Ascending aorta (tissue), 2 donors: ENCODE data around the gene IDI2. TPM values are rescaled to one million over a fixed set of nuclear protein-coding genes. Genes with fewer than 3 reads are reported as not detected.

Experiments
- DNase-seq, 2 donors: peaks; one replicate each; pipeline ENCODE4 v3.0.0-alpha.2; 2019; ENCODE audit warnings: low spot score in 2 of 2
- H3K27ac ChIP-seq, 2 donors: fragments of 200-600 bp; sonication (generic); one replicate each; pipeline ENCODE4 v1.5.1; 2016 to 2017; ENCODE audit warnings: mild to moderate bottlenecking in 1 of 2
- H3K27me3 ChIP-seq: fragments of 200-600 bp; sonication (generic); one replicate; pipeline ENCODE4 v1.5.1; 2017
- H3K36me3 ChIP-seq, 2 donors: fragments of 200-600 bp; sonication (generic); one replicate each; pipeline ENCODE4 v1.5.1; 2016
- H3K4me1 ChIP-seq, 2 donors: fragments of 200-600 bp; sonication (generic); one replicate each; pipeline ENCODE4 v1.5.1; 2016 to 2017; ENCODE audit warnings: mild to moderate bottlenecking in 1 of 2
- H3K4me3 ChIP-seq, 2 donors: fragments of 200-600 bp; sonication (generic); one replicate each; pipeline ENCODE4 v1.5.1; 2016 to 2017; ENCODE audit warnings: mild to moderate bottlenecking in 1 of 2
- H3K9me3 ChIP-seq, 2 donors: fragments of 200-600 bp; sonication (generic); one replicate each; pipeline ENCODE4 v1.5.1; 2016
- CTCF ChIP-seq, 3 experiments: fragments of 200-600 bp in 2 of 3; fragments of 450-650 bp in 1 of 3; sonication (generic) in 2 of 3; IDR thresholded peaks; one replicate each; pipeline ENCODE4 v1.5.1; 2016 to 2019; ENCODE audit warnings: antibody characterized with exemption in 3 of 3, mild to moderate bottlenecking in 1 of 3, moderate library complexity in 1 of 3
- intact Hi-C: fragments of 100-400 bp; cut with DNase I; formaldehyde crosslinking; loops from one replicate; pipeline ENCODE4 v1.15.1; 2023
- total RNA-seq: library from RNA; depleted of rRNA; stranded (reverse); fragments of >200 nt; gene quantifications from one replicate; pipeline ENCODE4 v1.1.0, GENCODE V29; 2016

The IDI2 gene
- total RNA-seq, 1 donor from 2014 or later, result not detected

GRCh38 chr10:990808-991207 lies 34.9 kb downstream of the IDI2 start:
- intact Hi-C loops, result no loop called here

DNA sequence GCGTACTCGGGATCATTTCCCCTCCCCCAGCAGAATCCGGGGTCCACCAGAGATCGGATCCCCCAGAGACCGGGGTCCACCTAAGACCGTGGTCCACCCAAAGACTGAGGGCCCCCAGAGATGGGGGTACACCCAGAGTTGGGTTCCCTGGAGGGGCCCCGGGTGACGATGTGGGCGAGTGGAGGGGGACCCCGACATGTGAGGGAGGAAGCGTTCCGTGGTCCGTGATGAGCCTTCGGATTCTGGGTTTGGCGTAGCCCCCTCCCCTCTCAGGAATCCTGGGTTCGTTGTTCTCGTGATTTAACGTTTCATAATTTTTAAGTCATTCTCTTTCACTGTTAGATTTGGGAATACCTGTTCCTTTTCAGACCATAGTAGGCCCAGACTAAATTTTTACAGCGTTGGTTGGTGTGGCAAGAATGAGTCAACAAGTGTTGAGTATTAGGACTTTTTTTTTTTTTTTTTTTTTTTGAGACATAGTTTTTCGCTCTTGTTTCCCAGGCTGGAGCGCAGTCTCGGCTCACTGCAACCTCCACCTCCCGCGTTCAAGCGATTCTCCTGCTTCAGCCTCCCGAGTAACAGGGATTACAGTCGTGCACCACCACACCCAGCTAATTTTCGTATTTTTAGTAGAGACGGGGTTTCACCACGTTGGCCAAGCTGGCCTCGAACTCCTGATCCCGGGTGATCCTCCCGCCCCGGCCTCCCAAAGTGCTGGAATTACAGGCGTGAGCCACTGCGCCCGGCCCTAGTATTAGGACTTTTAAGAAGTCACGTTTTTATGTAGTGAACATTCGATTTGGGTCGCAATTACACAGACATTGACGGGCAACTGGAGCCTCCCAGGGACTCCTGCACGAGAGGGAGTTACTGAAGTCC lies 36.8 kb downstream of the IDI2 start:
- H3K9me3 ChIP-seq, result no peaks in the 10 kb centered on the region
- peaks cover 8 to 17% of the 10 kb centered on the region in 2 donors for H3K4me1 ChIP-seq
- TF ChIP-seq CTCF (IDR thresholded peaks at IDR 0.05), result no peak
- DNase-seq, result no peak
- intact Hi-C loops, result loop anchor here (1.0 to 2.0 kb wide), 3 partner anchors 58 to 68 kb away; partner anchors contain the start of genes IDI1, LARP4B and WDR37
- peaks cover 7 to 16% of the 10 kb centered on the region in 2 donors for H3K36me3 ChIP-seq
- no peaks in the 10 kb centered on the region for H3K27me3 ChIP-seq
- peak overlapping the region; percentile 88 to 94 for H3K4me3 ChIP-seq
- H3K27ac ChIP-seq, result peak overlapping the region; percentile 86 to 94

More at GRCh38 chr10:990808-991207, 34.9 kb downstream of the IDI2 start:
- Histone ChIP-seq H3K27me3 (no peaks in the 10 kb centered on the region), H3K9me3 (no peaks in the 10 kb centered on the region), H3K4me1 (peaks cover 8 to 17% of the 10 kb centered on the region in 2 donors), H3K4me3 (no peak overlapping the region), H3K27ac (no peak overlapping the region), H3K36me3 (peaks cover 24 to 34% of the 10 kb centered on the region in 2 donors)
- DNase-seq, result no peak
- no peak for TF ChIP-seq CTCF (IDR thresholded peaks at IDR 0.05)

DNA sequence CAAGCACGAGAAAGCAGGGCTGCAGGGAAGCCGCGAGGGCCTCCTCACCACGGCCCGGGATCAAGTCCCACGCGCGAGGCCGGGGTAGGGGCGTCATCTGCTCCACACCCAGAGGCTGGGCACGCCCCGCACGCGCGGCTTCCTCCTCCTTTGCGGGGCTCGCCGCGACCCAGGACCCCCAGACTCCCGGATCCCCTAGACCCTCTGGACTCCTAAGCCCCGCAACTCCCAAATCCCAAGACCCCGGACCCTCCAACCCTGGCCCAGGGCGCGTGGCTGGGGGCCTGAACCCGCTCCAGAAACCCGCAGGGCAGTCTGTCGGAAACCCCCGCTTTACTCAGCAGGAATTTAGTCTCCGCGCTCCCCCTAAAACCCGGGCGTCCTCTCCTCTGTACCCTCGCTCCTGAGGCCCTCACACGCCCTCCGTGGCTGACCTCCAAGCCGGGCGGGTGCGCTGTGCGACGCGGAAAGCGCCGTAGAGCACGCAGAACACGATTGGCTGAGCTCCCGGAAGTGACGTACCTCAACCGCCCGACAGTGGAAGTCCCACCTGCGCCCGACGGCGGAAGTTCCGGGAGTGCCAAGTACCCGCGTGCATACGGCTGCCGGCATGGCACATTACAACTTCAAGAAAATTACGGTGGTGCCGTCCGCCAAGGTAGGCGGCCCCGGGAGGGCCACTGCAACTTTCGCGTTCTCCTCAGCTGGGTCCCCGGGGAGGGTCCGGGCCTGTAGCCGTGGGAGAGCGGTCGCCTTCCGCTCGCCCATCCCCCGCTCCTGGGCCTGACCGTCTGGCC lies 37.6 kb downstream of the IDI2 start, which contains the start of gene GTPBP4:
TSS of gene GTPBP4 (plus strand) at position 565 of the 797 bp plus-strand sequence. CDS start at position 611, 46 bp downstream.
- H3K9me3 ChIP-seq, result no peaks in the 10 kb centered on the region
- peak in 1 of 3 experiments; percentile 13 for TF ChIP-seq CTCF (IDR thresholded peaks at IDR 0.05)
- no peaks in the 10 kb centered on the region for H3K27me3 ChIP-seq
- H3K4me3 ChIP-seq, result peak within 1 kb of the TSS; percentile 88 to 94
- peaks cover under 1 to 7% of the 10 kb centered on the region in 2 donors for H3K36me3 ChIP-seq
- H3K4me1 ChIP-seq, result peaks cover 8 to 17% of the 10 kb centered on the region in 2 donors
- peak within 1 kb of the TSS; percentile 86 to 94 for H3K27ac ChIP-seq
- peak; percentile 84 to 98 for DNase-seq
- intact Hi-C loops, result loop anchor here (1.0 to 2.0 kb wide), 3 partner anchors 57 to 69 kb away; partner anchors contain the start of genes IDI1, LARP4B and WDR37

- Histone ChIP-seq H3K27ac (peak overlapping the region; percentile 86 to 94), H3K27me3 (no peaks in the 10 kb centered on the region), H3K4me1 (peaks cover 8 to 17% of the 10 kb centered on the region in 2 donors), H3K9me3 (no peaks in the 10 kb centered on the region), H3K36me3 (peaks cover 0 to 2% of the 10 kb centered on the region in 2 donors), H3K4me3 (peak overlapping the region; percentile 88 to 94)
- no peak for DNase-seq
- intact Hi-C loops, result no loop called here
- TF ChIP-seq CTCF (IDR thresholded peaks at IDR 0.05), result no peak
These were observed 38.1 kb downstream of the IDI2 start for GRCh38 chr10:987620-987869.

DNA sequence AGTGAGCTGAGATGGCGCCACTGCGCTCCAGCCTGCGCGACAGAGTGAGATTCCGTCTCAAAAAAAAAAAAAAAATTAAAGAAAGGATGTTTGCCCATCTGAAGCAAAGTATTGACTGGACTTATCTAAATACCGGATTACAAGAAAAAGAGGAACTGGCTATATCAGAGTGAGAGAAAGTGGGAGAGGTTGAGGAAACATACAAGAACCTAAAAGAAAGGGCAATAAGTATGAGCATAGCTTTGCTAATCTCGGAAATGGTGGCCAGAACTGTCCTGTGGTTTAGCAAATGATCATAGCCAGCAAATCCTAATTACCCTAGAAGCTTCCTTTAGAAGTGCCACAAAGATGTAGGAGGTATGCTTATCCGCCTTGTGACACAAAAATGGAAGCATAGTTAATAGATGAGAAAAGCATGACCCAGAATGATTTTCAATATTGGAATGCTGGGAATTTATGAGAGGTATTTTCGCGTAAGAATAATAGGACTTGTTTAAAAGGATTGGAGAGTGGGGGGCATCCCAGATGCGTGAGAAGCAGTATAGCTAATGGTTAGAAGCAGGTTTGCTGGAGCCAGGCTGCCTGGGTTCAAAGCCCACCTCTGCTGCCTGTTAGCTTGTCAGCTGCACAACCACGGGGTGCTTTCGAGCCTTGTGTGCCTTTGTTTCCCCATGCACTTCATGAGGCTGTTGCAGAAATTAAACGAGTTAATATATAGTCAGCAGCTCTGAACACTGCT lies 38.6 kb downstream of the IDI2 start:
- peak overlapping the region; percentile 88 to 94 for H3K4me3 ChIP-seq
- peaks cover 8 to 17% of the 10 kb centered on the region in 2 donors for H3K4me1 ChIP-seq
- intact Hi-C loops, result no loop called here
- H3K36me3 ChIP-seq, result no peaks in the 10 kb centered on the region
- peak in 1 of 2 donors; percentile 58 for DNase-seq
- no peaks in the 10 kb centered on the region for H3K9me3 ChIP-seq
- H3K27ac ChIP-seq, result peak overlapping the region; percentile 86 to 94
- no peaks in the 10 kb centered on the region for H3K27me3 ChIP-seq
- no peak for TF ChIP-seq CTCF (IDR thresholded peaks at IDR 0.05)
